GM21717 (cell line): ENCODE results near the gene GTF3C1.

Experiments used
- ATAC-seq: cut with Tn5 transposase; IDR thresholded peaks from one replicate; pipeline ENCODE4 v1.9.1; 2021; ENCODE audit warnings: mild to moderate bottlenecking, moderate library complexity; ENCODE audit not compliant: unreplicated experiment

The GTF3C1 gene

GRCh38 chr16:27526180-27526579, 23.5 kb downstream of the GTF3C1 start:
- ATAC-seq = no peak

- ATAC-seq = no peak
These were observed 27.5 kb downstream of the GTF3C1 start for GRCh38 chr16:27522173-27522707.

- no peak for ATAC-seq
These were observed 28.6 kb downstream of the GTF3C1 start for GRCh38 chr16:27520982-27521673.

GRCh38 chr16:27518226-27518625, 31.5 kb downstream of the GTF3C1 start:
- no peak for ATAC-seq

- ATAC-seq = no peak
These were observed 32.0 kb downstream of the GTF3C1 start for GRCh38 chr16:27517664-27518063.

- no peak for ATAC-seq
These were observed 33.3 kb downstream of the GTF3C1 start for GRCh38 chr16:27516365-27516764.

GRCh38 chr16:27515874-27516353, 33.8 kb downstream of the GTF3C1 start:
- no peak for ATAC-seq

- no peak for ATAC-seq
These were observed 34.9 kb downstream of the GTF3C1 start for GRCh38 chr16:27514806-27515205.

GRCh38 chr16:27511657-27512448, 37.9 kb downstream of the GTF3C1 start:
- ATAC-seq = no peak

GRCh38 chr16:27508476-27508875, 41.2 kb downstream of the GTF3C1 start:
- no peak for ATAC-seq

GRCh38 chr16:27506771-27507170, 42.9 kb downstream of the GTF3C1 start:
- ATAC-seq = no peak

- ATAC-seq = no peak
These were observed 44.1 kb downstream of the GTF3C1 start for GRCh38 chr16:27505297-27506236.

- no peak for ATAC-seq
These were observed 46.1 kb downstream of the GTF3C1 start for GRCh38 chr16:27503662-27504061.

- ATAC-seq = no peak
These were observed 48.9 kb downstream of the GTF3C1 start for GRCh38 chr16:27500801-27501200.

- ATAC-seq = no peak
These were observed 50.1 kb downstream of the GTF3C1 start for GRCh38 chr16:27499659-27500055.

GRCh38 chr16:27498916-27499658, 50.6 kb downstream of the GTF3C1 start:
- no peak for ATAC-seq

GRCh38 chr16:27498031-27498825, 51.5 kb downstream of the GTF3C1 start:
- no peak for ATAC-seq

- no peak for ATAC-seq
These were observed 54.5 kb downstream of the GTF3C1 start for GRCh38 chr16:27495191-27495590.

GRCh38 chr16:27492588-27492979, 57.1 kb downstream of the GTF3C1 start:
- ATAC-seq = no peak
